ENCODE data around the gene SEMA3E. TPM values are rescaled to one million over a fixed set of nuclear protein-coding genes. Genes with fewer than 3 reads are reported as not detected.

The SEMA3E gene
- total RNA-seq, 2 experiments from 2014 or later, result not detected

- Mint-ChIP-seq H3K9me3 (peaks cover 3% of the 10 kb centered on the region), H3K27ac (no peak overlapping the region), H3K4me3 (no peak overlapping the region), H3K27me3 (ENCODE audit: low read depth) (no peaks in the 10 kb centered on the region), H3K36me3 (ENCODE audit: low read depth) (no peaks in the 10 kb centered on the region), H3K4me1 (ENCODE audit: low read depth) (no peaks in the 10 kb centered on the region)
- CTCF ChIA-PET, result no interaction called here
- no peak for DNase-seq
- intact Hi-C loops (cut with micrococcal nuclease), result no loop called here
Measured at GRCh38 chr7:83494683-83495082, 154.3 kb downstream of the SEMA3E start.

GRCh38 chr7:83492802-83493201 is 156.1 kb downstream of the SEMA3E start:
- Mint-ChIP-seq H3K9me3 (peaks cover 3% of the 10 kb centered on the region), H3K27ac (no peak overlapping the region), H3K27me3 (ENCODE audit: low read depth) (no peaks in the 10 kb centered on the region), H3K36me3 (ENCODE audit: low read depth) (no peaks in the 10 kb centered on the region), H3K4me3 (no peak overlapping the region), H3K4me1 (ENCODE audit: low read depth) (no peaks in the 10 kb centered on the region)
- intact Hi-C loops (cut with micrococcal nuclease), result no loop called here
- CTCF ChIA-PET, result no interaction called here
- no peak for DNase-seq

DNA sequence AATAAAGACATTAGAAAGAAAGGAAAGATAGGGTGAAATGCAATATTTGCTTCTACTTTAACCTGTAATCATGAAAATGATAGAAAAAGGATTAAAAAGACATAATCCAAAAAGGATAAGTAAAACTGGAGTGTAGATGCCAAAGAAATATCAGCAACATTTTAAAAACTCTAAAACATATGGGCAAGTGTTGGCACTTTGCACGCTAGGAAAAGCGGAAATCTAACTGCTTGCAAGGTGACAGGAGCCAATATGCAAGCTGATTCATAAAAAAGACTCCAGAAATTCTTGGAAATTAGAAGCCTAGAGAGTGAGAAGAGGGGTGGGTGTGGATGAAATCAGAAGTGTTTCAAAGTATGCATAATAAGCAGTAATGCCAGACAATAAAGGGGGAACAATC is 161.1 kb downstream of the SEMA3E start:
- CTCF ChIA-PET, result no interaction called here
- Mint-ChIP-seq H3K27ac (no peak overlapping the region), H3K9me3 (peaks cover 4% of the 10 kb centered on the region), H3K4me1 (ENCODE audit: low read depth) (no peaks in the 10 kb centered on the region), H3K4me3 (no peak overlapping the region), H3K36me3 (ENCODE audit: low read depth) (no peaks in the 10 kb centered on the region), H3K27me3 (ENCODE audit: low read depth) (no peaks in the 10 kb centered on the region)
- intact Hi-C loops (cut with micrococcal nuclease), result no loop called here
- no peak for DNase-seq

DNA sequence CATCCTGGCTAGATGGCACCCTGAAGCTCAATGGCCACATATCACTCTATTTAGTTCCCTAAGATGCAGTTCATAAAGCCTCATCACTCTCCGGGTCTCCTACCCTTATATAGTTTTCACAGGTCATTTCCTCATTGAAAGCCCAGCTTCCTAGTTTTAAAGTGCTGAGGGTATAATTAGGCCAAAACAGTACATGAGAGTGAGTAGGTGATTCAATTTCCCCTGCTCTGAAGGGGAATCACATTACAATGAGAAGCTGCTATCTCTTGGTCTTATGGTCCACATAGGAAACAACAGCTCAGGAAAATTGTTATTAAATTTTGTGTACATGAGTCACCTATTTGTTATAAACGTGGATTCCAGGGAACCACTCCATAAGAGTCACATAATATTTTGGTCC is 162.0 kb downstream of the SEMA3E start:
- no peak for DNase-seq
- H3K4me1 Mint-ChIP-seq (ENCODE audit: low read depth), result no peaks in the 10 kb centered on the region
- H3K36me3 Mint-ChIP-seq (ENCODE audit: low read depth), result no peaks in the 10 kb centered on the region
- peaks cover 4% of the 10 kb centered on the region for H3K9me3 Mint-ChIP-seq
- intact Hi-C loops (cut with micrococcal nuclease), result no loop called here
- H3K27me3 Mint-ChIP-seq (ENCODE audit: low read depth), result no peaks in the 10 kb centered on the region
- no peak overlapping the region for H3K27ac Mint-ChIP-seq
- H3K4me3 Mint-ChIP-seq, result no peak overlapping the region
- CTCF ChIA-PET, result interaction anchor here (0.6 kb wide), 1 partner anchor 204 kb away, joined by 3 read pairs; no protein-coding TSS in a partner anchor

DNA sequence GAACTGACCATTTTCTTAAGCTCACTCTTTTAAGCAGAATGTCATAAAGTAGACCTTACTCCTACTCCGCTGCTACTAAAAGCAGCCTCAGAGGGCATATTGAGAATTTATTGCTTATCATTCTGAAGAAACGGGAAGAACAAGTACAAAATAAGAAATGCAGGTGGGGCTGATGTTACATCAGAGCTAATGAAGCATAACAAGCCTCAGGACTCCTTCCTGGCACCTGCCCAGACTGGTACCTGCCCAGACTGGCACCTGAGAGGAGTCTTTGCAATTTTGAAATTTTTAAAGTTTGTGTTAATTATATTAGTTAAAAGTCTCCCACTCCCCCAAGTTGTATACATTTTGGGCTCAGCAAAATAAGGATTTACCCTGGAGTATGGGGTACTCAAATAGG is 162.4 kb downstream of the SEMA3E start:
- Mint-ChIP-seq H3K9me3 (peaks cover 4% of the 10 kb centered on the region), H3K4me1 (ENCODE audit: low read depth) (no peaks in the 10 kb centered on the region), H3K36me3 (ENCODE audit: low read depth) (no peaks in the 10 kb centered on the region), H3K4me3 (no peak overlapping the region), H3K27me3 (ENCODE audit: low read depth) (no peaks in the 10 kb centered on the region), H3K27ac (no peak overlapping the region)
- intact Hi-C loops (cut with micrococcal nuclease), result no loop called here
- DNase-seq, result no peak
- CTCF ChIA-PET, result interaction anchor here (0.6 kb wide), 1 partner anchor 204 kb away, joined by 3 read pairs; no protein-coding TSS in a partner anchor

- Mint-ChIP-seq H3K4me3 (no peak overlapping the region), H3K36me3 (ENCODE audit: low read depth) (no peaks in the 10 kb centered on the region), H3K27me3 (ENCODE audit: low read depth) (no peaks in the 10 kb centered on the region), H3K9me3 (peaks cover 1% of the 10 kb centered on the region), H3K4me1 (ENCODE audit: low read depth) (no peaks in the 10 kb centered on the region), H3K27ac (no peak overlapping the region)
- no peak for DNase-seq
- intact Hi-C loops (cut with micrococcal nuclease), result no loop called here
- CTCF ChIA-PET, result interaction anchor here (0.6 kb wide), 2 partner anchors 13 to 191 kb away, joined by 3 to 4 read pairs; no protein-coding TSS in a partner anchor
Measured at GRCh38 chr7:83484826-83485225, 164.1 kb downstream of the SEMA3E start.

DNA sequence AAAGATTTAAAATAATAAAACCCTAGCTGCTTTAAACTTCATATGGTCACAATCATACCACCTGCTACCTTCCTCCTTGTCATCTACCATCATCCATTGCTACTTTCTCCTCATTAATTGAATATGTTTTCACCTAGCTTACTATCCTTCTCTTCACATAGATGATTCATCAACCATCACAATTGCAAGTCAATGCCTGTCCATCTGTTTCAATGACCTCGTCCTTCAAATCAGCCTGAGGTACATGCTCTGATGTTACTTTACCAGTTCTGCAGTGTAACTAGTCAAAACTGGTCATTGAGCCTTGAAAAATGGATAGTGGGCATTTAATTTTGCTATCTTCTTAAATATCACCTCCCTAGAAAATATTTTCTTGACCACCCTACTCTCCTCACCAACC is 164.7 kb downstream of the SEMA3E start:
- CTCF ChIA-PET, result interaction anchor here (0.6 kb wide), 2 partner anchors 13 to 192 kb away, joined by 3 to 4 read pairs; no protein-coding TSS in a partner anchor
- Mint-ChIP-seq H3K27ac (no peak overlapping the region), H3K9me3 (peaks cover 1% of the 10 kb centered on the region), H3K4me1 (ENCODE audit: low read depth) (no peaks in the 10 kb centered on the region), H3K36me3 (ENCODE audit: low read depth) (no peaks in the 10 kb centered on the region), H3K27me3 (ENCODE audit: low read depth) (no peaks in the 10 kb centered on the region), H3K4me3 (no peak overlapping the region)
- no peak for DNase-seq
- intact Hi-C loops (cut with micrococcal nuclease), result no loop called here

- intact Hi-C loops (cut with micrococcal nuclease), result no loop called here
- H3K4me3 Mint-ChIP-seq, result no peak overlapping the region
Measured at GRCh38 chr7:83478616-83479015, 170.3 kb downstream of the SEMA3E start.

GRCh38 chr7:83476511-83477050 is 172.4 kb downstream of the SEMA3E start:
- Mint-ChIP-seq H3K27me3 (ENCODE audit: low read depth) (no peaks in the 10 kb centered on the region), H3K4me1 (ENCODE audit: low read depth) (no peaks in the 10 kb centered on the region), H3K4me3 (no peak overlapping the region), H3K36me3 (ENCODE audit: low read depth) (no peaks in the 10 kb centered on the region), H3K9me3 (no peaks in the 10 kb centered on the region), H3K27ac (no peak overlapping the region)
- CTCF ChIA-PET, result no interaction called here
- no peak for DNase-seq
- intact Hi-C loops (cut with micrococcal nuclease), result no loop called here

More at GRCh38 chr7:83478616-83479015, 170.3 kb downstream of the SEMA3E start:
- no peak overlapping the region for H3K27ac Mint-ChIP-seq
- H3K27me3 Mint-ChIP-seq (ENCODE audit: low read depth), result no peaks in the 10 kb centered on the region
- no peaks in the 10 kb centered on the region for H3K4me1 Mint-ChIP-seq (ENCODE audit: low read depth)
- CTCF ChIA-PET, result no interaction called here
- DNase-seq, result no peak
- no peaks in the 10 kb centered on the region for H3K36me3 Mint-ChIP-seq (ENCODE audit: low read depth)
- no peaks in the 10 kb centered on the region for H3K9me3 Mint-ChIP-seq

DNA sequence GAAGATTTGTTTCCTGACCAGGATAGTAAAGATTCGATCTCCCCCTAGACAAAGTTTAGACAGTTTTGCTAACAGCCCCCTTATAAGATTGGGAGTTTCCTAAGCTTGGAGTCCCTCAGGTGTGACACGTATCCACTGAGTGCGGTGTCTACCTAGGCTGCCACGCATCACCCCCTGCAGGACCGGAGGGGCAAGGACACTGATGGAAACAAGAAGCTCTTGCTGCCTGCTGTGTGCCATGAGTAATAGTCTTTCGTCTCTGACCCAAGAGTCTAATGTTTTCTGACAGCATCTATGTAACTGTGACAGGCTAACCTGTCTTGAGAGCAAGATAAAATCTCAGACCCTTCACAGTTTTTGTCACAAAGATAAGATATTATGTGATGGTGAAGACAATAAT is 173.5 kb downstream of the SEMA3E start:
- H3K9me3 Mint-ChIP-seq, result no peaks in the 10 kb centered on the region
- CTCF ChIA-PET, result no interaction called here
- no peaks in the 10 kb centered on the region for H3K36me3 Mint-ChIP-seq (ENCODE audit: low read depth)
- DNase-seq, result no peak
- H3K4me3 Mint-ChIP-seq, result no peak overlapping the region
- intact Hi-C loops (cut with micrococcal nuclease), result no loop called here
- no peaks in the 10 kb centered on the region for H3K4me1 Mint-ChIP-seq (ENCODE audit: low read depth)
- H3K27me3 Mint-ChIP-seq (ENCODE audit: low read depth), result no peaks in the 10 kb centered on the region
- H3K27ac Mint-ChIP-seq, result no peak overlapping the region

DNA sequence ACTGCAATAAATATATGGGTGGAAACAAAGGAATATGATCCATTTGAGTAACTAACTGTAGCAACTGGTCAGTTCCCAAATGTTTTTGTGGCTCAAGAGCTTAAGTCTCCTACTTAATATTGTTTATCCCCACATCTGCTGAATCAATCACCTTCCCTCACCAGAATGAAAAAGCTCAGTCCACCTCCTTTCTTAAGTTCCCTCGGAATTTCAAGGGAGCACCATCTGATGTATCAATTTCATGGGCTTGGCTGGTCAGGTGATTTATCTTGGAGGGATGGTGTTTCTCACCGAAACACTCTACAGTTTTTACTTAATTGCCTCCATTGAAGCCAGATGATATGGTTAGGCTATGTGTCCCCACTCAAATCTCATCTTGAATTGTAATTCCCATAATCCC is 176.6 kb downstream of the SEMA3E start:
- intact Hi-C loops (cut with micrococcal nuclease), result no loop called here
- Mint-ChIP-seq H3K4me3 (no peak overlapping the region), H3K27ac (no peak overlapping the region), H3K4me1 (ENCODE audit: low read depth) (no peaks in the 10 kb centered on the region), H3K36me3 (ENCODE audit: low read depth) (no peaks in the 10 kb centered on the region), H3K9me3 (no peaks in the 10 kb centered on the region), H3K27me3 (ENCODE audit: low read depth) (no peaks in the 10 kb centered on the region)
- CTCF ChIA-PET, result no interaction called here
- DNase-seq, result no peak

GRCh38 chr7:83469491-83469890 is 179.4 kb downstream of the SEMA3E start:
- DNase-seq, result no peak
- CTCF ChIA-PET, result no interaction called here
- no peaks in the 10 kb centered on the region for H3K27me3 Mint-ChIP-seq (ENCODE audit: low read depth)
- H3K36me3 Mint-ChIP-seq (ENCODE audit: low read depth), result no peaks in the 10 kb centered on the region
- H3K4me1 Mint-ChIP-seq (ENCODE audit: low read depth), result no peaks in the 10 kb centered on the region
- no peaks in the 10 kb centered on the region for H3K9me3 Mint-ChIP-seq
- no peak overlapping the region for H3K27ac Mint-ChIP-seq
- H3K4me3 Mint-ChIP-seq, result no peak overlapping the region
- intact Hi-C loops (cut with micrococcal nuclease), result no loop called here

- Mint-ChIP-seq H3K4me3 (no peak overlapping the region), H3K9me3 (no peaks in the 10 kb centered on the region), H3K4me1 (ENCODE audit: low read depth) (no peaks in the 10 kb centered on the region), H3K27ac (no peak overlapping the region), H3K36me3 (ENCODE audit: low read depth) (no peaks in the 10 kb centered on the region), H3K27me3 (ENCODE audit: low read depth) (no peaks in the 10 kb centered on the region)
- DNase-seq, result no peak
- intact Hi-C loops (cut with micrococcal nuclease), result no loop called here
- CTCF ChIA-PET, result no interaction called here
Measured at GRCh38 chr7:83469076-83469475, 179.9 kb downstream of the SEMA3E start.

All from activated naive CD4-positive, alpha-beta T cell treated with anti-CD3 and anti-CD28 coated beads for 36 hours (primary cell).